Upper lobe of right lung (tissue), 1 donor: ENCODE data around the gene TFIP11. TPM values are rescaled to one million over a fixed set of nuclear protein-coding genes. Genes with fewer than 3 reads are reported as not detected.

Source experiments
- ATAC-seq: fragments of 200-7000 bp; cut with Tn5 transposase; one replicate; pipeline ENCODE4 v1.9.1; 2020; ENCODE audit warnings: mild to moderate bottlenecking, moderate library complexity
- DNase-seq: peaks from one replicate; pipeline ENCODE4 v3.0.0-alpha.2; 2020
- H3K27ac ChIP-seq: fragments of 200-600 bp; one replicate; pipeline ENCODE4 v1.8.0; 2022
- H3K27me3 ChIP-seq: fragments of 200-600 bp; one replicate; pipeline ENCODE4 v1.8.0; 2022; ENCODE audit warnings: mild to moderate bottlenecking
- H3K36me3 ChIP-seq: fragments of 200-600 bp; one replicate; pipeline ENCODE4 v1.8.0; 2022
- H3K4me1 ChIP-seq: fragments of 200-600 bp; one replicate; pipeline ENCODE4 v1.8.0; 2022
- H3K4me3 ChIP-seq: fragments of 200-600 bp; one replicate; pipeline ENCODE4 v1.8.0; 2022; ENCODE audit warnings: mild to moderate bottlenecking
- H3K9me3 ChIP-seq: fragments of 200-600 bp; one replicate; pipeline ENCODE4 v1.8.0; 2022
- CTCF ChIP-seq: fragments of 200-600 bp; IDR thresholded peaks from one replicate; pipeline ENCODE4 v1.8.0; 2022; ENCODE audit warnings: antibody characterized with exemption
- intact Hi-C: fragments of 100-400 bp; cut with DNase I; formaldehyde crosslinking; loops from one replicate; pipeline ENCODE4 v1.11.0; 2022
- total RNA-seq: library from RNA; stranded (reverse); fragmentation: NEBNext Ultra II Directional; extraction: Animal tissue kit (Norgen Biotek cat#: 25700); gene quantifications from one replicate; pipeline ENCODE4 v1.2.1, GENCODE V29; 2021
- donor health status: DM: no; HTN: yes; CAD: no; lungs with severe emphysema.

Gene TFIP11
- total RNA-seq, 1 donor from 2014 or later, result 33.1 TPM

DNA sequence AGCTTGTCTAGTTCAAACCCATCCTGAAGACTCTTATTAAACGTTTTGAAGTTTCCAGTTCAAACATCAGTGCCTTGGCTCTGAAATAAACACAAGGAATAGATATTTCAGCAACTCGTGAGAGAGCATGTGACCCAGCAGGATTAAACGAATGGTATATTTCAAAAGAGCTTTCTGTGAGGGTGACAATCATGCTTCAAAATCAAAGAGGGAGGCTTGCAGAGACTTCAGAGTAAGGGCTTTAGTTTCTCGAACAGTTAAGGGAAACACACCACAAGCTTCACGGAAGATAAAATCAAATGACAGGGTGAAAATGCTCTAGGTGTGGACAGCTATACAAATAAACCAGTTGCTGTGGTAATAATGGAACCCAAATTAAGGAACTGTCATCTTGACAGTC, 30.1 kb downstream of the TFIP11 start:
- H3K4me3 ChIP-seq, result no peak overlapping the region
- intact Hi-C loops, result no loop called here
- H3K4me1 ChIP-seq, result peaks cover 58% of the 10 kb centered on the region
- DNase-seq (no peak), ATAC-seq (no peak)
- no peak for TF ChIP-seq CTCF
- no peak overlapping the region for H3K27ac ChIP-seq
- H3K9me3 ChIP-seq, result no peaks in the 10 kb centered on the region
- peaks cover 13% of the 10 kb centered on the region for H3K36me3 ChIP-seq
- H3K27me3 ChIP-seq, result no peaks in the 10 kb centered on the region

- H3K4me3 ChIP-seq, result no peak overlapping the region
- H3K36me3 ChIP-seq, result peaks cover 14% of the 10 kb centered on the region
- H3K9me3 ChIP-seq, result no peaks in the 10 kb centered on the region
- ATAC-seq, result no peak
- no peaks in the 10 kb centered on the region for H3K27me3 ChIP-seq
- peaks cover 58% of the 10 kb centered on the region for H3K4me1 ChIP-seq
- no peak for DNase-seq
- intact Hi-C loops, result no loop called here
- H3K27ac ChIP-seq, result no peak overlapping the region
- TF ChIP-seq CTCF, result no peak
Measured at GRCh38 chr22:26481694-26482093, 30.6 kb downstream of the TFIP11 start.

GRCh38 chr22:26481112-26481693, 31.1 kb downstream of the TFIP11 start:
- no peak for TF ChIP-seq CTCF

DNA sequence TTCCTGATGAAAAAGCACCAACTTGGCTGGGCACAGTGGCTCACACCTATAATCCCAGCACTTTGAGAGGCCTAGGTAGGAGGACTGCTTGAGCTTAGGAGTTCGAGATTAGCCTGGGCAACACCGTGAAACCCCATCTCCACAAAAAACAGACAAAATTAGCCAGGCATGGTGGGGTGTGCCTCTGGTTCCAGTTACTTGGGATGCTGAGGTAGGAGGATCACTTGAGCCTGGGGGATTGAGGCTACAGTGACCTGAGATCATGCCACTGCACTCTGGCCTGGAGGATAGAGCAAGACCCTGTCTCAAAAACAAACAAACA, 31.7 kb downstream of the TFIP11 start:
- DNase-seq (no peak), ATAC-seq (no peak)
- no peaks in the 10 kb centered on the region for H3K27me3 ChIP-seq
- intact Hi-C loops, result no loop called here
- no peaks in the 10 kb centered on the region for H3K9me3 ChIP-seq
- H3K4me3 ChIP-seq, result no peak overlapping the region
- no peak overlapping the region for H3K27ac ChIP-seq
- peaks cover 25% of the 10 kb centered on the region for H3K36me3 ChIP-seq
- TF ChIP-seq CTCF, result no peak
- H3K4me1 ChIP-seq, result peaks cover 55% of the 10 kb centered on the region

More at GRCh38 chr22:26481112-26481693, 31.1 kb downstream of the TFIP11 start:
- Histone ChIP-seq H3K27ac (no peak overlapping the region), H3K9me3 (no peaks in the 10 kb centered on the region), H3K36me3 (peaks cover 19% of the 10 kb centered on the region), H3K4me3 (no peak overlapping the region), H3K4me1 (peaks cover 58% of the 10 kb centered on the region), H3K27me3 (no peaks in the 10 kb centered on the region)
- ATAC-seq (no peak), DNase-seq (no peak)
- intact Hi-C loops, result no loop called here

GRCh38 chr22:26479792-26480610, 32.3 kb downstream of the TFIP11 start:
- DNase-seq (no peak), ATAC-seq (peak; percentile 10)
- peaks cover 50% of the 10 kb centered on the region for H3K4me1 ChIP-seq
- peak overlapping the region; percentile 47 for H3K27ac ChIP-seq
- peaks cover 31% of the 10 kb centered on the region for H3K36me3 ChIP-seq
- TF ChIP-seq CTCF, result no peak
- intact Hi-C loops, result no loop called here
- no peaks in the 10 kb centered on the region for H3K9me3 ChIP-seq
- H3K27me3 ChIP-seq, result no peaks in the 10 kb centered on the region
- H3K4me3 ChIP-seq, result peak overlapping the region; percentile 28
